ENCODE data around the gene RIMS1.
"Not testable (repeated sequence)": the region's sequence is repeated elsewhere in the genome, so short reads cannot be mapped to it uniquely, and the experiment has no call there.

RIMS1 gene

GRCh38 chr6:71979911-71980310, 93.6 kb downstream of the RIMS1 start:
- no peak for DNase-seq

GRCh38 chr6:71982389-71982788, 96.0 kb downstream of the RIMS1 start:
- no peak for DNase-seq

GRCh38 chr6:71983131-71983530, 96.8 kb downstream of the RIMS1 start:
- DNase-seq, result no peak

- no peak for DNase-seq
Measured at GRCh38 chr6:71994705-71995271, 108.4 kb downstream of the RIMS1 start.

GRCh38 chr6:71997341-71997740, 111.0 kb downstream of the RIMS1 start:
- DNase-seq, result no peak

- no peak for DNase-seq
Measured at GRCh38 chr6:72002415-72002814, 116.1 kb downstream of the RIMS1 start.

GRCh38 chr6:72006591-72006990, 120.2 kb downstream of the RIMS1 start:
- not testable (repeated sequence) for DNase-seq

GRCh38 chr6:72022830-72023229, 136.5 kb downstream of the RIMS1 start:
- DNase-seq, result no peak

- no peak for DNase-seq
Measured at GRCh38 chr6:72031471-72031870, 145.1 kb downstream of the RIMS1 start.

GRCh38 chr6:72032086-72032485, 145.7 kb downstream of the RIMS1 start:
- no peak for DNase-seq

GRCh38 chr6:72035486-72035885, 149.1 kb downstream of the RIMS1 start:
- no peak for DNase-seq

GRCh38 chr6:72035966-72036365, 149.6 kb downstream of the RIMS1 start:
- DNase-seq, result no peak

- DNase-seq, result no peak
Measured at GRCh38 chr6:72037006-72037405, 150.7 kb downstream of the RIMS1 start.

GRCh38 chr6:72040111-72040510, 153.8 kb downstream of the RIMS1 start:
- peak; percentile 5 for DNase-seq

GRCh38 chr6:72042088-72042487, 155.7 kb downstream of the RIMS1 start:
- DNase-seq, result no peak

- DNase-seq, result no peak
Measured at GRCh38 chr6:72048080-72048479, 161.7 kb downstream of the RIMS1 start.

GRCh38 chr6:72049376-72049775, 163.0 kb downstream of the RIMS1 start:
- DNase-seq, result no peak

GRCh38 chr6:72061286-72061685, 174.9 kb downstream of the RIMS1 start:
- no peak for DNase-seq

- DNase-seq, result no peak
Measured at GRCh38 chr6:72064399-72064975, 178.1 kb downstream of the RIMS1 start.

GRCh38 chr6:72078096-72078495, 191.7 kb downstream of the RIMS1 start:
- DNase-seq, result no peak

GRCh38 chr6:72080260-72080941, 194.1 kb downstream of the RIMS1 start:
- DNase-seq, result no peak

- no peak for DNase-seq
Measured at GRCh38 chr6:72081871-72082270, 195.5 kb downstream of the RIMS1 start.

GRCh38 chr6:72083976-72084375, 197.6 kb downstream of the RIMS1 start:
- DNase-seq, result no peak

- DNase-seq, result peak; percentile 66
Measured at GRCh38 chr6:72084992-72085569, 198.7 kb downstream of the RIMS1 start.

Data from eye (tissue), 1 donor.